H9 (cell line): ENCODE results near the gene PDZRN4. TPM values are rescaled to one million over a fixed set of nuclear protein-coding genes. Genes with fewer than 3 reads are reported as not detected.

ENCODE experiments used
- DNase-seq: peaks from one replicate; pipeline ENCODE4 v3.0.0-alpha.2; 2017
- H2AFZ ChIP-seq: one replicate; pipeline ENCODE4 v1.6.1; 2013; ENCODE audit warnings: mild to moderate bottlenecking, low read length, control low read depth, moderate library complexity
- H2AK5ac ChIP-seq: 2 replicates; pipeline ENCODE4 v1.6.1; 2013; ENCODE audit warnings: low read length, control low read depth, mixed read lengths; ENCODE audit not compliant: insufficient read length
- H2BK120ac ChIP-seq: one replicate; pipeline ENCODE4 v1.6.1; 2013; ENCODE audit warnings: low read depth, mild to moderate bottlenecking, low read length, control low read depth, inconsistent platforms; ENCODE audit not compliant: poor library complexity, severe bottlenecking
- H2BK12ac ChIP-seq: 2 replicates; pipeline ENCODE4 v1.6.1; 2013; ENCODE audit warnings: low read length, control low read depth, mixed read lengths, low read depth; ENCODE audit not compliant: insufficient read length
- H2BK15ac ChIP-seq: 2 replicates; pipeline ENCODE4 v1.6.1; 2013; ENCODE audit warnings: low read depth, low read length, control low read depth
- H2BK20ac ChIP-seq: one replicate; pipeline ENCODE4 v1.6.1; 2013; ENCODE audit warnings: low read depth, mild to moderate bottlenecking, low read length, control low read depth, inconsistent platforms; ENCODE audit not compliant: poor library complexity, severe bottlenecking
- H2BK5ac ChIP-seq: 2 replicates; pipeline ENCODE4 v1.6.1; 2013; ENCODE audit warnings: low read length, control low read depth, mixed read lengths; ENCODE audit not compliant: insufficient read length
- H3K14ac ChIP-seq: 2 replicates; pipeline ENCODE4 v1.6.1; 2013; ENCODE audit warnings: low read length, control low read depth; ENCODE audit not compliant: insufficient read depth
- H3K18ac ChIP-seq: 2 replicates; pipeline ENCODE4 v1.6.1; 2013; ENCODE audit warnings: low read depth, mild to moderate bottlenecking, mixed read lengths, low read length, control low read depth; ENCODE audit not compliant: insufficient read length
- H3K23ac ChIP-seq: 2 replicates; pipeline ENCODE4 v1.6.1; 2013; ENCODE audit warnings: low read length, control low read depth, mixed read lengths, low read depth; ENCODE audit not compliant: insufficient read length
- H3K23me2 ChIP-seq: 2 replicates; pipeline ENCODE4 v1.6.1; 2013; ENCODE audit warnings: low read depth, mild to moderate bottlenecking, mixed read lengths, low read length, control low read depth; ENCODE audit not compliant: insufficient read length, poor library complexity, severe bottlenecking
- H3K27ac ChIP-seq: 2 replicates; pipeline ENCODE4 v1.5.1; 2013; ENCODE audit warnings: low read length, control low read depth, mixed read lengths, low read depth; ENCODE audit not compliant: insufficient read length
- H3K27me3 ChIP-seq: 2 replicates; pipeline ENCODE4 v1.6.1; 2013; ENCODE audit warnings: low read length, control low read depth, inconsistent platforms; ENCODE audit not compliant: insufficient read depth
- H3K4ac ChIP-seq: 2 replicates; pipeline ENCODE4 v1.6.1; 2013; ENCODE audit warnings: low read depth, mild to moderate bottlenecking, control low read depth, inconsistent platforms, low read length, moderate library complexity
- H3K4me1 ChIP-seq: 2 replicates; pipeline ENCODE4 v1.6.1; 2013; ENCODE audit warnings: low read length, control low read depth, inconsistent platforms; ENCODE audit not compliant: insufficient read depth
- H3K4me2 ChIP-seq: 2 replicates; pipeline ENCODE4 v1.6.1; 2013; ENCODE audit warnings: low read length, control low read depth, mixed read lengths; ENCODE audit not compliant: insufficient read length, insufficient read depth
- H3K56ac ChIP-seq: 2 replicates; pipeline ENCODE4 v1.6.1; 2013; ENCODE audit warnings: low read depth, mild to moderate bottlenecking, mixed read lengths, low read length, control low read depth; ENCODE audit not compliant: insufficient read length
- H3K79me1 ChIP-seq: 2 replicates; pipeline ENCODE4 v1.6.1; 2013; ENCODE audit warnings: low read depth, mild to moderate bottlenecking, moderate library complexity, low read length, control low read depth, inconsistent platforms; ENCODE audit not compliant: insufficient read depth, poor library complexity, severe bottlenecking
- H3K79me2 ChIP-seq: 2 replicates; pipeline ENCODE4 v1.6.1; 2013; ENCODE audit warnings: low read length, control low read depth, inconsistent platforms; ENCODE audit not compliant: insufficient read depth
- H3K9ac ChIP-seq: 2 replicates; pipeline ENCODE4 v1.6.1; 2013; ENCODE audit warnings: low read length, control low read depth, mixed read lengths; ENCODE audit not compliant: insufficient read length; ENCODE audit errors: extremely low read depth
- H3K9me3 ChIP-seq: one replicate; pipeline ENCODE4 v1.6.1; 2013; ENCODE audit warnings: low read depth, low read length, inconsistent platforms; ENCODE audit not compliant: control insufficient read depth
- H3T11ph ChIP-seq: one replicate; pipeline ENCODE4 v1.6.1; 2013; ENCODE audit warnings: mild to moderate bottlenecking, low read length, control low read depth, inconsistent platforms
- H4K20me1 ChIP-seq: one replicate; pipeline ENCODE4 v1.6.1; 2013; ENCODE audit not compliant: control insufficient read depth, insufficient read length, insufficient read depth
- H4K5ac ChIP-seq: 2 replicates; pipeline ENCODE4 v1.6.1; 2013; ENCODE audit warnings: low read depth, mild to moderate bottlenecking, mixed read lengths, low read length, control low read depth; ENCODE audit not compliant: insufficient read length
- H4K8ac ChIP-seq: replicated peaks from 2 replicates; pipeline ENCODE4 v1.6.1; 2013; ENCODE audit warnings: low read length, control low read depth, mixed read lengths, low read depth; ENCODE audit not compliant: insufficient read length
- H4K91ac ChIP-seq: 2 replicates; pipeline ENCODE4 v1.6.1; 2013; ENCODE audit warnings: low read depth, mild to moderate bottlenecking, moderate library complexity, mixed read lengths, low read length, control low read depth; ENCODE audit not compliant: insufficient read length
- H3K27ac Mint-ChIP-seq, 3 experiments: 2 replicates in 2 of 3; 3 replicates in 1 of 3; pipeline ENCODE4 v1.8.0; 2020 to 2021; ENCODE audit warnings: mixed read lengths in 3 of 3, mild to moderate bottlenecking in 1 of 3, moderate library complexity in 1 of 3
- H3K27me3 Mint-ChIP-seq: 2 replicates; pipeline ENCODE4 v1.8.0; 2021; ENCODE audit warnings: low read depth, mild to moderate bottlenecking, moderate library complexity, mixed read lengths
- H3K36me3 Mint-ChIP-seq, 3 experiments: 2 replicates in 2 of 3; 3 replicates in 1 of 3; pipeline ENCODE4 v1.8.0; 2020 to 2021; ENCODE audit warnings: low read depth in 3 of 3, mixed read lengths in 3 of 3; ENCODE audit not compliant: insufficient read depth in 1 of 3
- H3K4me1 Mint-ChIP-seq, 2 experiments: 2 replicates each; pipeline ENCODE4 v1.8.0; 2020; ENCODE audit warnings: mixed read lengths in 2 of 2
- H3K4me3 Mint-ChIP-seq, 2 experiments: 2 replicates in 1 of 2; 3 replicates in 1 of 2; pipeline ENCODE4 v1.8.0; 2020 to 2021; ENCODE audit warnings: mild to moderate bottlenecking in 2 of 2, mixed read lengths in 2 of 2, moderate library complexity in 1 of 2
- H3K9me3 Mint-ChIP-seq, 2 experiments: 2 replicates in 1 of 2; 3 replicates in 1 of 2; pipeline ENCODE4 v1.8.0; 2020; ENCODE audit warnings: mild to moderate bottlenecking in 2 of 2, mixed read lengths in 2 of 2, moderate library complexity in 1 of 2
- WGBS: extraction: QIAGEN DNeasy Blood & Tissue Kit; methylation state at CpG from one replicate; pipeline ENCODE4 v1.1.7; 2013; ENCODE audit warnings: missing lambda C conversion rate, low lambda C conversion rate, mixed read lengths; ENCODE audit not compliant: insufficient read length; ENCODE audit errors: extremely low coverage; 5-methylcytosine and 5-hydroxymethylcytosine counted together
- total RNA-seq: library from RNA; stranded (reverse); gene quantifications from 2 replicates; pipeline ENCODE4 v1.2.1, GENCODE V29; 2021
- TF ChIP-seq, protein P1 (sequence below): fragments of 200-600 bp; sonication (generic); conservative IDR thresholded peaks from 3 replicates; pipeline ENCODE4 v1.8.0; 2021; ENCODE audit warnings: antibody characterized with exemption, mild to moderate bottlenecking

The PDZRN4 gene
- total RNA-seq, 1 experiment from 2014 or later, result not detected

DNA sequence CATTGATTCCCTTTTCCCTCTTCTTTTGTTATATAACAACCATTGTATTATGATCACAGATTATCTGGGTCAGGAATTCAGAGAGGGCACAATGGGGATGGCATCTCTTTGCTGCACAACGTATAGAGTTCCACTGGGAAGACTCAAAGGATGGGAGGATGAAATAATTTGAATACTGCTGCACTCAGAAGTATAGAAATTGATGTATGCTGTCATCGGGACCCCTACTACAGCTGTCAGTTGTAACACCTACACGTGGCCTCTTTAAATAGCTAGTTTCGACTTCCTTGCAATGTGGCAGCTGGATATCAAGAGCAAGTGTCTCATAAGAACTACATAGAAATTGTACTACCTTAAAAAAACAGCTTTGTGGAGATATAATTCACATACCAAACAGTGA, 408.1 kb downstream of the PDZRN4 start:
- Mint-ChIP-seq H3K27ac (no peak overlapping the region), H3K4me1 (peaks cover 9 to 12% of the 10 kb centered on the region in 2 experiments), H3K4me3 (no peak overlapping the region), H3K36me3 (peaks cover 2 to 7% (median 2%) of the 10 kb centered on the region in 3 experiments; a peak in 6 of 7 replicates), H3K27me3 (no peaks in the 10 kb centered on the region), H3K9me3 (peaks cover 3 to 5% of the 10 kb centered on the region in 2 experiments)
- Histone ChIP-seq H3K23me2 (no peaks in the 10 kb centered on the region), H2BK5ac (no peak overlapping the region), H4K5ac (no peak overlapping the region), H3K4me2 (no peak overlapping the region), H3K9me3 (no peaks in the 10 kb centered on the region), H3K18ac (no peak overlapping the region), H4K8ac (no peak overlapping the region), H3K4ac (no peak overlapping the region), H3K56ac (no peak overlapping the region), H3K27me3 (no peaks in the 10 kb centered on the region), H2AK5ac (no peak overlapping the region), H3K14ac (no peak overlapping the region), H2BK12ac (no peak overlapping the region), H3K79me2 (no peaks in the 10 kb centered on the region), H3K27ac (no peak overlapping the region), H3K4me1 (no peaks in the 10 kb centered on the region), H4K91ac (no peak overlapping the region), H2BK20ac (no peak overlapping the region), H3K79me1 (no peaks in the 10 kb centered on the region), H3K23ac (no peak overlapping the region), H2BK120ac (no peak overlapping the region), H4K20me1 (no peaks in the 10 kb centered on the region), H2AFZ (no peak overlapping the region), H3K9ac (no peak overlapping the region), H2BK15ac (no peak overlapping the region), H3T11ph (no peak overlapping the region)
- no CpG with 5 or more reads among the region's 4 CpGs for WGBS
- TF ChIP-seq, protein P1, sequence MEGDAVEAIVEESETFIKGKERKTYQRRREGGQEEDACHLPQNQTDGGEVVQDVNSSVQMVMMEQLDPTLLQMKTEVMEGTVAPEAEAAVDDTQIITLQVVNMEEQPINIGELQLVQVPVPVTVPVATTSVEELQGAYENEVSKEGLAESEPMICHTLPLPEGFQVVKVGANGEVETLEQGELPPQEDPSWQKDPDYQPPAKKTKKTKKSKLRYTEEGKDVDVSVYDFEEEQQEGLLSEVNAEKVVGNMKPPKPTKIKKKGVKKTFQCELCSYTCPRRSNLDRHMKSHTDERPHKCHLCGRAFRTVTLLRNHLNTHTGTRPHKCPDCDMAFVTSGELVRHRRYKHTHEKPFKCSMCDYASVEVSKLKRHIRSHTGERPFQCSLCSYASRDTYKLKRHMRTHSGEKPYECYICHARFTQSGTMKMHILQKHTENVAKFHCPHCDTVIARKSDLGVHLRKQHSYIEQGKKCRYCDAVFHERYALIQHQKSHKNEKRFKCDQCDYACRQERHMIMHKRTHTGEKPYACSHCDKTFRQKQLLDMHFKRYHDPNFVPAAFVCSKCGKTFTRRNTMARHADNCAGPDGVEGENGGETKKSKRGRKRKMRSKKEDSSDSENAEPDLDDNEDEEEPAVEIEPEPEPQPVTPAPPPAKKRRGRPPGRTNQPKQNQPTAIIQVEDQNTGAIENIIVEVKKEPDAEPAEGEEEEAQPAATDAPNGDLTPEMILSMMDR, result no peak
- DNase-seq, result no peak
